ENCODE measurements around the gene IL27RA.

- peak in 1 of 3 experiments; percentile 6 for TF ChIP-seq CTCF (IDR thresholded peaks at IDR 0.05)
- no peak for TF ChIP-seq POLR2AphosphoS5 (IDR thresholded peaks at IDR 0.05; ENCODE audit: insufficient read depth in 1 of 2, low read depth in 1 of 2)
These were observed 41.1 kb downstream of the IL27RA start, which contains the start of gene MISP3 for GRCh38 chr19:14072535-14073260.

Data from vagina (tissue), 2 donors.